Loucy (cell line): ENCODE measurements around the gene DEK.

Source experiments
- H2AFZ ChIP-seq: fragments of 200-600 bp; sonication (generic); 2 replicates; pipeline ENCODE4 v1.6.0; 2016; ENCODE audit warnings: antibody characterized with exemption, mild to moderate bottlenecking, low read length, moderate library complexity
- H3F3A ChIP-seq: fragments of 200-600 bp; 2 replicates; pipeline ENCODE4 v1.6.0; 2016; ENCODE audit warnings: antibody characterized with exemption, low read depth, mild to moderate bottlenecking
- H3K27me3 ChIP-seq: fragments of 200-600 bp; sonication (generic); 2 replicates; pipeline ENCODE4 v1.6.1; 2014; ENCODE audit warnings: low read length, mild to moderate bottlenecking; ENCODE audit not compliant: insufficient read depth, poor library complexity, severe bottlenecking
- H3K36me3 ChIP-seq: fragments of 200-600 bp; sonication (generic); 2 replicates; pipeline ENCODE4 v1.6.1; 2016; ENCODE audit warnings: low read length; ENCODE audit not compliant: insufficient read depth
- H3K4me1 ChIP-seq: fragments of 200-600 bp; sonication (generic); 2 replicates; pipeline ENCODE4 v1.5.1; 2014; ENCODE audit warnings: low read length, mild to moderate bottlenecking; ENCODE audit not compliant: insufficient read depth, poor library complexity, severe bottlenecking
- H3K4me2 ChIP-seq: fragments of 200-600 bp; sonication (generic); 2 replicates; pipeline ENCODE4 v1.6.0; 2014; ENCODE audit warnings: antibody characterized with exemption, low read length, low read depth, mild to moderate bottlenecking; ENCODE audit not compliant: poor library complexity, severe bottlenecking
- H3K4me3 ChIP-seq: fragments of 200-600 bp; sonication (generic); 2 replicates; pipeline ENCODE4 v1.5.1; 2014; ENCODE audit warnings: low read length, mild to moderate bottlenecking, mixed read lengths; ENCODE audit not compliant: poor library complexity, severe bottlenecking
- H3K79me2 ChIP-seq: fragments of 200-600 bp; sonication (generic); 2 replicates; pipeline ENCODE4 v1.6.1; 2014; ENCODE audit warnings: low read length; ENCODE audit not compliant: insufficient read depth
- H3K9ac ChIP-seq: fragments of 200-600 bp; sonication (generic); 2 replicates; pipeline ENCODE4 v1.6.0; 2014; ENCODE audit warnings: mild to moderate bottlenecking, low read depth, low read length, moderate library complexity; ENCODE audit not compliant: poor library complexity, severe bottlenecking
- H3K9me2 ChIP-seq: fragments of 200-600 bp; sonication (generic); replicated peaks from 2 replicates; pipeline ENCODE4 v1.6.1; 2016; ENCODE audit warnings: low read depth, low read length, mixed read lengths
- H3K9me3 ChIP-seq: fragments of 200-600 bp; sonication (generic); 2 replicates; pipeline ENCODE4 v1.6.1; 2014; ENCODE audit warnings: mild to moderate bottlenecking, antibody characterized with exemption, low read length, low read depth; ENCODE audit not compliant: insufficient read depth
- H4K20me1 ChIP-seq: fragments of 200-600 bp; sonication (generic); 2 replicates; pipeline ENCODE4 v1.6.0; 2014; ENCODE audit warnings: antibody characterized with exemption, low read length, mild to moderate bottlenecking; ENCODE audit not compliant: insufficient read depth, poor library complexity, severe bottlenecking
- EZH2phosphoT487 ChIP-seq: fragments of 200-600 bp; IDR thresholded peaks from 2 replicates; pipeline ENCODE4 v1.6.1; 2018; ENCODE audit warnings: antibody characterized with exemption, mild to moderate bottlenecking, moderate library complexity, borderline replicate concordance
- TF ChIP-seq, protein P1 (sequence below): fragments of 200-600 bp; sonication (generic); conservative IDR thresholded peaks from 2 replicates; pipeline ENCODE4 v1.5.1; 2014; ENCODE audit warnings: mild to moderate bottlenecking, antibody characterized with exemption, low read length

DEK gene

DNA sequence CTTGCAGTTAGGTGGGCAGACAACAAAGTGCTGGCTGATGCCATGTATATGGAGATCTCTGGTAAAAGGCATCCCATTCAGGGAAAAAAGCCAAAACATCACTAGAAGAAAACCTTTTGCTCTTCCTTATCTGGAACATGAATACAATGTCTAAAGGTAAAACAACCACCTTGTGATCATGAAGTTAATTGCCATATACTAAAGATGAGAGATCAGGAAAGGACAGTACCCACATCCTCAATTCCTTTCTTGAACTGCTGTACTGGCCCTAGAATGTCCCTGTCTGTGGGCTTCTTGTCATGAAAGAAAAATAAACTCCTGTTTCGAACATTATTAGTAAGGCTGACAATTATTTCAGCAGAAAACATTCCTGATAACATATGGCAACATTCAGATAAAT, 19.3 kb downstream of the DEK start:
- no peaks in the 10 kb centered on the region for H3K27me3 ChIP-seq
- peaks cover 64% of the 10 kb centered on the region for H4K20me1 ChIP-seq
- H3K36me3 ChIP-seq: peaks cover 96% of the 10 kb centered on the region
- peaks cover 10% of the 10 kb centered on the region for H3K4me1 ChIP-seq
- TF ChIP-seq EZH2phosphoT487: no peak
- TF ChIP-seq, protein P1, sequence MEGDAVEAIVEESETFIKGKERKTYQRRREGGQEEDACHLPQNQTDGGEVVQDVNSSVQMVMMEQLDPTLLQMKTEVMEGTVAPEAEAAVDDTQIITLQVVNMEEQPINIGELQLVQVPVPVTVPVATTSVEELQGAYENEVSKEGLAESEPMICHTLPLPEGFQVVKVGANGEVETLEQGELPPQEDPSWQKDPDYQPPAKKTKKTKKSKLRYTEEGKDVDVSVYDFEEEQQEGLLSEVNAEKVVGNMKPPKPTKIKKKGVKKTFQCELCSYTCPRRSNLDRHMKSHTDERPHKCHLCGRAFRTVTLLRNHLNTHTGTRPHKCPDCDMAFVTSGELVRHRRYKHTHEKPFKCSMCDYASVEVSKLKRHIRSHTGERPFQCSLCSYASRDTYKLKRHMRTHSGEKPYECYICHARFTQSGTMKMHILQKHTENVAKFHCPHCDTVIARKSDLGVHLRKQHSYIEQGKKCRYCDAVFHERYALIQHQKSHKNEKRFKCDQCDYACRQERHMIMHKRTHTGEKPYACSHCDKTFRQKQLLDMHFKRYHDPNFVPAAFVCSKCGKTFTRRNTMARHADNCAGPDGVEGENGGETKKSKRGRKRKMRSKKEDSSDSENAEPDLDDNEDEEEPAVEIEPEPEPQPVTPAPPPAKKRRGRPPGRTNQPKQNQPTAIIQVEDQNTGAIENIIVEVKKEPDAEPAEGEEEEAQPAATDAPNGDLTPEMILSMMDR: no peak
- no peaks in the 10 kb centered on the region for H3F3A ChIP-seq
- no peak overlapping the region for H3K9ac ChIP-seq
- no peak overlapping the region for H2AFZ ChIP-seq
- H3K4me2 ChIP-seq: no peak overlapping the region
- no peaks in the 10 kb centered on the region for H3K9me3 ChIP-seq
- H3K4me3 ChIP-seq: no peak overlapping the region
- no peaks in the 10 kb centered on the region for H3K9me2 ChIP-seq
- H3K79me2 ChIP-seq: peaks cover 88% of the 10 kb centered on the region

DNA sequence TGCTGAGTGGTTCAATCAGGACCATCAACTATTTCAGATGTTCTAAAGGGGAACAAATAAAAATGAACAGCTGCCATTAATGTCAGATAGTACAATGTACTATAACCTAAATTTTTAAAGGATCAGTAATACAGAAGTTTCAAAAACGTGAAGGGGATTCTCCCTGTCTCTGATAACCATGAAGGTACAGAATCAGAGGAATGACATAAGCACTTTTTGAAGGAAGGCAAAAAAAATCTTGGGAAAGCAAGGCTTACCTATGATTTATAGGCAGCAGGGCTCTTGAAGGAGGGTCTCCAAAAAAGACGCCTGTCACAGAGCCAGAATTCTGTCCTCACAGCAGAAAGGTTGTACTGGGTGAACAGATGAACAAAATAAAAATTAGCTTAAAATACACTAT, 20.1 kb downstream of the DEK start:
- peaks cover 96% of the 10 kb centered on the region for H3K36me3 ChIP-seq
- H3K4me1 ChIP-seq: peaks cover 10% of the 10 kb centered on the region
- peaks cover 86% of the 10 kb centered on the region for H3K79me2 ChIP-seq
- no peak overlapping the region for H3K4me2 ChIP-seq
- TF ChIP-seq, protein P1: no peak
- no peak for TF ChIP-seq EZH2phosphoT487
- no peak overlapping the region for H3K4me3 ChIP-seq
- no peaks in the 10 kb centered on the region for H3K9me3 ChIP-seq
- no peak overlapping the region for H3K9ac ChIP-seq
- H3K9me2 ChIP-seq: no peaks in the 10 kb centered on the region
- peaks cover 64% of the 10 kb centered on the region for H4K20me1 ChIP-seq
- no peaks in the 10 kb centered on the region for H3K27me3 ChIP-seq
- H3F3A ChIP-seq: no peaks in the 10 kb centered on the region
- H2AFZ ChIP-seq: no peak overlapping the region

DNA sequence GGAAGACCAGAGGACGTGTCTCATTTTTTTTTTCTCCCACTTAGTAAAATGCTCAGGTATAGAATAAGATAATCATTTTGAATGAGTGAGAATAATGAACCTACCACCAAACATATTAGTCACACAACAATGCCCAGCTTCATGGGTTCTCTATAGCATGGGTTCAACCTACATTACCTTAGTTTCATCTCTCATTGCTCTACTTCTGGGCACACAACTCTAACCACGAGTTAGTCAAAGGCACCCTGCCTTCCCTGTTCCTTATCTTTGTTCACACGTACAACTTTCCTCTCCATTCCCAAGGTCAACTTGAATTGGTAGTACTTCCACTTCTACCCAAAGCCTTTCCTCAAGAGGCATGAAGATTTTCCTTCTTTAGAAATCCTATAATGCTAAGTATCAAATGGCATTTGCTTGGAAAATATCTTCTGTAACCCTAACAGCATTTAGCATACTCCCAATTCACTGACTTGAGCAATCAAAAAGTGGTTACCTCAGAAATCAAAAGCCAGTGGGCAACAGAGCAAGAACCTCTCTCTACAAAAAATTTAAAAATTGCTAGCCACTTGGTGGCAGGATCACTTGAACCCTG, 20.9 kb downstream of the DEK start:
- TF ChIP-seq, protein P1: no peak
- no peak overlapping the region for H3K4me2 ChIP-seq
- no peak overlapping the region for H3K4me3 ChIP-seq
- no peaks in the 10 kb centered on the region for H3K27me3 ChIP-seq
- no peak overlapping the region for H3K9ac ChIP-seq
- H4K20me1 ChIP-seq: peaks cover 61% of the 10 kb centered on the region
- no peaks in the 10 kb centered on the region for H3K9me2 ChIP-seq
- no peak overlapping the region for H2AFZ ChIP-seq
- no peaks in the 10 kb centered on the region for H3K9me3 ChIP-seq
- no peaks in the 10 kb centered on the region for H3F3A ChIP-seq
- H3K4me1 ChIP-seq: peaks cover 10% of the 10 kb centered on the region
- peaks cover 96% of the 10 kb centered on the region for H3K36me3 ChIP-seq
- H3K79me2 ChIP-seq: peaks cover 81% of the 10 kb centered on the region
